Sigmoid colon (tissue), 7 donors: ENCODE measurements around the gene ARHGEF17. TPM values are rescaled to one million over a fixed set of nuclear protein-coding genes. Genes with fewer than 3 reads are reported as not detected.

ENCODE experiments used
- DNase-seq: peaks from one replicate; pipeline ENCODE4 v3.0.0-alpha.2; 2019
- H3K27ac ChIP-seq, 4 donors: fragments of 200-600 bp; sonication (generic); one replicate each; pipeline ENCODE4 v1.5.1; 2016 to 2019; ENCODE audit warnings: mild to moderate bottlenecking in 1 of 4
- H3K27me3 ChIP-seq, 3 donors: fragments of 200-600 bp; sonication (generic); one replicate each; pipeline ENCODE4 v1.5.1; 2019; ENCODE audit warnings: mild to moderate bottlenecking in 1 of 3
- H3K36me3 ChIP-seq, 4 donors: fragments of 200-600 bp; sonication (generic); one replicate each; pipeline ENCODE4 v1.5.1; 2016 to 2019
- H3K4me1 ChIP-seq, 4 donors: fragments of 200-600 bp; sonication (generic); one replicate each; pipeline ENCODE4 v1.5.1; 2017 to 2019
- H3K4me3 ChIP-seq, 4 donors: fragments of 200-600 bp; sonication (generic); one replicate each; pipeline ENCODE4 v1.5.1; 2017 to 2019; ENCODE audit warnings: mild to moderate bottlenecking in 2 of 4, moderate library complexity in 1 of 4
- H3K9me3 ChIP-seq, 4 donors: fragments of 200-600 bp in 3 of 4; sonication (generic) in 3 of 4; one replicate each; pipeline versions ENCODE4 v1.5.1 to v1.6.1; 2013 to 2019
- CTCF ChIP-seq, 4 experiments: fragments of 450-650 bp in 3 of 4; fragments of 200-600 bp in 1 of 4; IDR thresholded peaks; one replicate each; pipeline ENCODE4 v1.5.1; 2016 to 2019; ENCODE audit warnings: antibody characterized with exemption in 4 of 4, mild to moderate bottlenecking in 3 of 4, moderate library complexity in 2 of 4
- EP300 ChIP-seq, 4 donors: sonication (generic); formaldehyde crosslinking; IDR thresholded peaks; one replicate each; pipeline ENCODE4 v1.6.1; 2017; ENCODE audit warnings: antibody characterized with exemption in 4 of 4
- POLR2A ChIP-seq, 2 donors: fragments of 450-650 bp; IDR thresholded peaks; one replicate each; pipeline ENCODE4 v1.6.1; 2016; ENCODE audit warnings: antibody characterized with exemption in 2 of 2, mild to moderate bottlenecking in 2 of 2, moderate library complexity in 2 of 2
- POLR2AphosphoS5 ChIP-seq, 4 donors: sonication (generic); formaldehyde crosslinking; IDR thresholded peaks; one replicate each; pipeline ENCODE4 v1.6.1; 2017; ENCODE audit warnings: antibody characterized with exemption in 4 of 4
- WGBS, 2 donors: extraction: QIAGEN DNeasy Blood & Tissue Kit; methylation state at CpG; one replicate each; pipeline ENCODE4 v1.1.7; 2013; 5-methylcytosine and 5-hydroxymethylcytosine counted together
- intact Hi-C: fragments of 100-400 bp; cut with DNase I; formaldehyde crosslinking; loops from one replicate; pipeline ENCODE4 v1.15.1; 2023
- polyA plus RNA-seq, 3 donors: library from polyadenylated mRNA; stranded (reverse); fragments of 200-250 nt; gene quantifications; one replicate each; pipeline ENCODE4 v1.2.3, GENCODE V29; 2013
- total RNA-seq, 4 donors: library from RNA; depleted of rRNA; stranded (reverse); fragments of >200 nt; gene quantifications; one replicate each; pipeline ENCODE4 v1.1.0, GENCODE V29; 2016
- donor health status: healthy with polysubstance abuse.
- donor health status: Bipolar disorder and iron deficiency.
- donor health status: healthy.

ARHGEF17 gene
- total and polyA plus RNA-seq, 7 donors, result 1.8 to 104 (median 38.2) TPM

- no peaks in the 10 kb centered on the region for H3K36me3 ChIP-seq
- no peak overlapping the region for H3K4me3 ChIP-seq
- H3K4me1 ChIP-seq, result peaks cover 0 to 98% (median 82%) of the 10 kb centered on the region in 4 donors
- H3K9me3 ChIP-seq, result no peaks in the 10 kb centered on the region
- TF ChIP-seq EP300 (IDR thresholded peaks at IDR 0.05) (no peak), CTCF (IDR thresholded peaks at IDR 0.05) (peak; percentile 86 to 99 (median 90)), POLR2AphosphoS5 (IDR thresholded peaks at IDR 0.05) (peak in 2 of 4 donors; percentile 9 to 20), POLR2A (IDR thresholded peaks at IDR 0.05) (no peak)
- H3K27ac ChIP-seq, result peak overlapping the region; percentile 77 to 90 (median 81)
- peak; percentile 91 for DNase-seq
- intact Hi-C loops, result loop anchor here (1.0 to 10.0 kb wide), 2 partner anchors 28 to 701 kb away; no protein-coding TSS in a partner anchor
- 14 to 27% methylated on average over 4 of the region's 4 CpGs for WGBS, 2 donors
- H3K27me3 ChIP-seq, result no peaks in the 10 kb centered on the region
Observed at GRCh38 chr11:73335204-73335923, 27.3 kb downstream of the ARHGEF17 start.

GRCh38 chr11:73337846-73338245 is 29.8 kb downstream of the ARHGEF17 start:
- WGBS, 2 donors, result 92 to 95% methylated on average over 2 of the region's 2 CpGs
- H3K4me1 ChIP-seq, result peaks cover 0 to 96% (median 75%) of the 10 kb centered on the region in 4 donors

GRCh38 chr11:73338279-73338678 is 30.2 kb downstream of the ARHGEF17 start:
- no peaks in the 10 kb centered on the region for H3K27me3 ChIP-seq
- H3K4me1 ChIP-seq, result peaks cover 0 to 96% (median 75%) of the 10 kb centered on the region in 4 donors
- WGBS, 2 donors, result 83 to 89% methylated on average over 4 of the region's 4 CpGs
- peak overlapping the region; percentile 65 to 90 (median 80) for H3K27ac ChIP-seq
- peak; percentile 88 for DNase-seq
- H3K4me3 ChIP-seq, result no peak overlapping the region
- TF ChIP-seq EP300 (IDR thresholded peaks at IDR 0.05) (peak in 2 of 4 donors; percentile 77 to 90), POLR2A (IDR thresholded peaks at IDR 0.05) (no peak), CTCF (IDR thresholded peaks at IDR 0.05) (no peak), POLR2AphosphoS5 (IDR thresholded peaks at IDR 0.05) (peak; percentile 51 to 82 (median 67))
- intact Hi-C loops, result loop anchor here (10.0 kb wide), 1 partner anchor 703 kb away; no protein-coding TSS in a partner anchor
- H3K36me3 ChIP-seq, result no peaks in the 10 kb centered on the region
- no peaks in the 10 kb centered on the region for H3K9me3 ChIP-seq

More at GRCh38 chr11:73337846-73338245, 29.8 kb downstream of the ARHGEF17 start:
- H3K27ac ChIP-seq, result peak overlapping the region; percentile 65 to 90 (median 80)
- no peaks in the 10 kb centered on the region for H3K27me3 ChIP-seq
- no peaks in the 10 kb centered on the region for H3K9me3 ChIP-seq
- DNase-seq, result no peak
- intact Hi-C loops, result loop anchor here (10.0 kb wide), 1 partner anchor 703 kb away; no protein-coding TSS in a partner anchor
- TF ChIP-seq CTCF (IDR thresholded peaks at IDR 0.05) (no peak), POLR2A (IDR thresholded peaks at IDR 0.05) (no peak), EP300 (IDR thresholded peaks at IDR 0.05) (no peak), POLR2AphosphoS5 (IDR thresholded peaks at IDR 0.05) (no peak)
- H3K4me3 ChIP-seq, result no peak overlapping the region
- H3K36me3 ChIP-seq, result no peaks in the 10 kb centered on the region

GRCh38 chr11:73340164-73340563 is 32.1 kb downstream of the ARHGEF17 start:
- no peak for TF ChIP-seq CTCF (IDR thresholded peaks at IDR 0.05)
- TF ChIP-seq POLR2AphosphoS5 (IDR thresholded peaks at IDR 0.05), result no peak
- no peak for TF ChIP-seq EP300 (IDR thresholded peaks at IDR 0.05)
- TF ChIP-seq POLR2A (IDR thresholded peaks at IDR 0.05), result no peak
- 71 to 75% methylated on average over 3 of the region's 3 CpGs for WGBS, 2 donors
- no peaks in the 10 kb centered on the region for H3K9me3 ChIP-seq
- H3K36me3 ChIP-seq, result no peaks in the 10 kb centered on the region
- DNase-seq, result no peak
- H3K27me3 ChIP-seq, result no peaks in the 10 kb centered on the region
- H3K4me1 ChIP-seq, result peaks cover 0 to 96% (median 75%) of the 10 kb centered on the region in 4 donors
- H3K4me3 ChIP-seq, result no peak overlapping the region
- H3K27ac ChIP-seq, result peak overlapping the region; percentile 22 to 90 (median 74)
- intact Hi-C loops, result no loop called here
